Astrocyte of the cerebellum (primary cell): ENCODE results near the gene GPC2.
"Not testable (repeated sequence)": the region's sequence is repeated elsewhere in the genome, so short reads cannot be mapped to it uniquely, and the experiment has no call there.

ENCODE experiments used
- DNase-seq: peaks from one replicate; pipeline ENCODE4 v3.0.0-alpha.2; 2011; ENCODE audit warnings: low read depth
- H3K4me3 ChIP-seq: 2 replicates; pipeline ENCODE4 v1.5.1; 2011; ENCODE audit warnings: mild to moderate bottlenecking, low read depth, low read length, moderate library complexity
- in situ Hi-C: cut with HindIII; loops from 2 replicates; pipeline ENCODE4 v1.10.0; 2017; ENCODE audit warnings: low sequenced_read_pairs
- TF ChIP-seq, protein P1 (sequence below): IDR thresholded peaks from 2 replicates; pipeline ENCODE4 v1.5.1; 2012; ENCODE audit warnings: low read length, low read depth, moderate library complexity, mild to moderate bottlenecking; ENCODE audit errors: missing control alignments

The GPC2 gene

DNA sequence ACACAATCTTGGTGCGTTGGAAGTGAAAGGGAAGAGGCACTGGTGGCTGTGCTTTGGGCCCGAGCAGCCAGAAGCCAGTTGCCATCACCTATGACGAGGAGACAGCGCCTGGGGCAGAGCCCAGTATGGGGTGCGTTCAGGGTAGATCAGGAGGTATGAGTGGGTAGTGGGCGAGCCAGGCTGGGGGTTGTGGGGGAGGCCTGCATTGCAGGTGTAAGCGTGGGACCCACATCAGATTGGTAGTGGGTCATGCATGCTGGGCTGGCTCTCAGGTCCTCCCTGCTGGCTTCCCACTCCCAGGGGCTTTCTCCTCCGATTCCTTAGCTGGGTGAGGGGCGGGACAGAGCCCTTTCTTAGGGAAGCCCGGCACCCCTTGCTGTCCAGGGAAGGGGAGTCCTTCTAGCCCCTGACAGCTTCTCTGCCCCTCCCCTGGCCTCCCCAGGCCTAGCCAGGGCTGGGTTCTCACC lies 42.1 kb upstream of the GPC2 start:
- TF ChIP-seq, protein P1, sequence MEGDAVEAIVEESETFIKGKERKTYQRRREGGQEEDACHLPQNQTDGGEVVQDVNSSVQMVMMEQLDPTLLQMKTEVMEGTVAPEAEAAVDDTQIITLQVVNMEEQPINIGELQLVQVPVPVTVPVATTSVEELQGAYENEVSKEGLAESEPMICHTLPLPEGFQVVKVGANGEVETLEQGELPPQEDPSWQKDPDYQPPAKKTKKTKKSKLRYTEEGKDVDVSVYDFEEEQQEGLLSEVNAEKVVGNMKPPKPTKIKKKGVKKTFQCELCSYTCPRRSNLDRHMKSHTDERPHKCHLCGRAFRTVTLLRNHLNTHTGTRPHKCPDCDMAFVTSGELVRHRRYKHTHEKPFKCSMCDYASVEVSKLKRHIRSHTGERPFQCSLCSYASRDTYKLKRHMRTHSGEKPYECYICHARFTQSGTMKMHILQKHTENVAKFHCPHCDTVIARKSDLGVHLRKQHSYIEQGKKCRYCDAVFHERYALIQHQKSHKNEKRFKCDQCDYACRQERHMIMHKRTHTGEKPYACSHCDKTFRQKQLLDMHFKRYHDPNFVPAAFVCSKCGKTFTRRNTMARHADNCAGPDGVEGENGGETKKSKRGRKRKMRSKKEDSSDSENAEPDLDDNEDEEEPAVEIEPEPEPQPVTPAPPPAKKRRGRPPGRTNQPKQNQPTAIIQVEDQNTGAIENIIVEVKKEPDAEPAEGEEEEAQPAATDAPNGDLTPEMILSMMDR, result no peak
- DNase-seq, result no peak
- in situ Hi-C loops, result no loop called here
- H3K4me3 ChIP-seq, result no peak overlapping the region

DNA sequence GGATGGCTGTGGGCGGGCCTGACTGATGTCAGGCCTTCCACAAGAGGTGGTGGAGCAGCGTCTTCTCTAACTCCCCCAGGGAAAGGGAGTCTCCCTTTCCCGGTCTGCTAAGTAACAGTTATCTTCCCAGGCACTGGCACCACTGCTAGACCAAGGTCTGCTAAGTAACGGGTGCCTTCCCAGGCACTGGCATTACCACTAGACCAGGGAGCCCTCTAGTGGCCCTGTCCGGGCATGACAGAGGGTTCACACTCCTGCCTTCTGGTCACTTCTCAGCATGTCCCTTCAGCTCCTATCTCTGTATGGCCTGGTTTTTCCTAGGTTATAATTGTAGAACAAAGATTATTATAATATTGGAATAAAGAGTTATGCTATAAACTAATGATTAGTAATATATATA lies 40.8 kb upstream of the GPC2 start:
- H3K4me3 ChIP-seq, in situ Hi-C loops: not testable (repeated sequence)
- peak; percentile 4 for DNase-seq
- TF ChIP-seq, protein P1, result peak; percentile 44

DNA sequence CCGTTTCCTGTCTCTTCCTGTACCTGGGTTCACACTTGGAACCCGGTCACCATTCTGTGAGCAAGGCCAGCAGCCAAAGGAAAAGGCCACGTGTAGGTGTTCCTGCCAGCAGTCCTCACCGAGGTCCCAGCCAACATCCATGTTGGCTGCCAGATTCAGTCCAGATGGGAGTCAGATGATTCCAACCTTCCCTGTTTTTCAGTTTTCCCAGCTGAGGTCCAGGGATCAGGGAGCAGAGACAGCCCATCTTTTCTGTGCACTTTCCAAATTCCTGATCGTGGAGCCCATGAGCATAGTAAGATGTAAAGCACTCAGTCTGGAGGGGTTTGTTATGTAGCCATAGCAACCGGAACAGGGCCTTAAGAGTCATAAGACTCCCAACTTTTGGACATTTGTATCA lies 38.7 kb upstream of the GPC2 start:
- in situ Hi-C loops, result no loop called here
- DNase-seq, result no peak
- H3K4me3 ChIP-seq, result no peak overlapping the region
- TF ChIP-seq, protein P1, result no peak

DNA sequence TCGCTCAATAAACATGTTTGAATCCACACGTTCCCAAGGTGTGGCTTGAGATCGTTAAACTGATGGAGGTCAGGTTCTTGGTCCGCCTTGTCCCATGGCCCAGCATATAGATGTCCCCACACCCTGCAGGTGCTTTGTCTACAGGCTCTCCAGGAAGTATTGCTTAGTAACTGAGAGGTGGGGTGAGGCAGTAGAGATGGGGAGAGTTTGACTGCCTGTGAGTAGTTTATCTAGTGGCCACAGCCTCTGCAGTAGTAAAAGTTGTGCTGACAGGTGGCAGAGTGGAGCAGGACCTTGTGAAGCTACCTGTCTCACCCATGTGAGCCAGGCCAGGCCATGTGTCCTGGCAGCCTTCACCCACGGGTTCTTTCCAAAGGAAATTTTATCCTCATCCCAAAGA lies 37.2 kb upstream of the GPC2 start:
- DNase-seq, in situ Hi-C loops: not testable (repeated sequence)

DNA sequence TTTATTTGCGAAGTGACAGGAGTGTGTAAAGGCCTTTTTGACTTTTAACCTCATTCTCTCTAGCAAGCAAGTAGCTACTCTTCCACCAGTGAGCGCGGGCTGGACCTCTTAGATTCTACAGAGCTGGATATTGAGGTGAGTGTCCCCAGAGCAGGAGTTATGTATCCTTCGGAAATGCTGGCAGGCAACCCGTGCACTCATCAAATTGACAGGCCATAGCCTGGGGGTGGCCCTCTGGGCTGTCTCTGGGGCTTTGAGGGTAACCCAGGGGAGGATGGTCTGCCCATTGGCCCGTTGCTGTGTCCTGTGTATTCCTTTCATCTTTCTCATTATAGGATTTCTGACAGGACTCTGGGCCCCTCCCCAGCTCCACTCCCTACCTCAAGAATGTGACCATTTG lies 36.5 kb upstream of the GPC2 start:
- TF ChIP-seq, protein P1, result no peak
- no peak for DNase-seq
- no peak overlapping the region for H3K4me3 ChIP-seq
- in situ Hi-C loops, result no loop called here

More for the DNA sequence above, 37.2 kb upstream of the GPC2 start:
- not testable (repeated sequence) for H3K4me3 ChIP-seq

DNA sequence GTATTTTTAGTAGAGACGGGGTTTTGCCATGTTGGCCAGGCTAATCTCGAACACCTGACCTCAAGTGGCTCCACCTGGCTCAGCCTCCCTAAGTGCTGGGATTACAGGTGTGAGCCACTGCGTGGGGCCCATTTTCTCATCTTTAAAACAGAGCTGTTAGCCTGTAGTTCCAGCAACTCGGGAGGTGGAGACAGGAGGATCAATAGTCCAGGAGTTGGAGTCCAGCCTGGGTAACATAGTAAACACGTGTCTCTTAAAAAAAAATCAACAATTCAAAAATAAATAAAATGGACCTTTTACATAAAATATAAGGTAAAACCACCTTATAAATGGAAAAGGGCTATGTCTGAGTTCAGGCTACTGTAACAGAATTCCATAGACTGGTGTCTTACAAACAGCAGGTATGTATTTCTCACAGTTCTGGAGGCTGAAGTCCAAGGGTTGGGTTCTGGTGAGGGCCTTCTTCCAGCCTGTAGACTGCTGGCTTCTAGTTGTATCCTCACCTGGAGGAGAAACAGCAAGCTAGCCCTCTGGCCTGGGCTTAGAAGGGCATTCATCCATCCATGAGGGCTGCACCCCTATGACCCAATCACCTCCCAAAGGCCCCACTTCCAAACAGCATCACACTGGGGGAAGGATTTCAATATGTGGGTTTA lies 35.6 kb upstream of the GPC2 start:
- in situ Hi-C loops, result no loop called here
- H3K4me3 ChIP-seq, result no peak overlapping the region
- no peak for DNase-seq
- TF ChIP-seq, protein P1, result no peak

DNA sequence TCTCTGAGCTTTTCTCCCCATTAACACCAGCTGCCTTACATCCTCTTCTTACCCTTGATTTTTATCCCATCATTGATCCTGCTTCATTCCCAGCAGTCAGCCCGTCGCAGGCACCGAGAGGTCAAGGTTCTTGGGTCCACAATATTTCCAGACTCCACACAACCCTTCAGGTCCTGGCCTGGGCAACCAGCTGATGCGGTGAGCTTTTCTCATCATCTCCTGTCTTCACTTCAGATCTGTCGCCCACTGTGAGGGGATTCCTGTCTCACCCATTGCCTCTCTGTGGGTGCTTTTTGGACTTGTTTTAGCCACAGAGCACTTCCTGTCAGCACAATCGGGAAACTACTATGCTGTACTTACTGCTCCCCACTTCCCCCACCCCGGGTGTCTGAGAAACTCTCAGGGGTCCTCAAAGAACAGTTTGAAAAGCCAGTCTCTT lies 34.2 kb upstream of the GPC2 start:
- in situ Hi-C loops, result no loop called here
- no peak overlapping the region for H3K4me3 ChIP-seq
- TF ChIP-seq, protein P1, result no peak
- no peak for DNase-seq
